Jurkat, Clone E6-1 (cell line): ENCODE results near the gene RAB20.
"Not testable (repeated sequence)": the region's sequence is repeated elsewhere in the genome, so short reads cannot be mapped to it uniquely, and the experiment has no call there.

Source experiments
- DNase-seq: peaks from one replicate; pipeline ENCODE4 v3.0.0-alpha.2; 2011; ENCODE audit warnings: low read depth, low spot score
- H3K4me3 ChIP-seq: 2 replicates; pipeline ENCODE4 v1.5.1; 2011; ENCODE audit warnings: mild to moderate bottlenecking, low read length, control low read depth, moderate library complexity

RAB20 gene

GRCh38 chr13:110501188-110501587 lies 60.3 kb downstream of the RAB20 start:
- DNase-seq, result no peak
- H3K4me3 ChIP-seq, result no peak overlapping the region

GRCh38 chr13:110500341-110500740 lies 61.2 kb downstream of the RAB20 start:
- H3K4me3 ChIP-seq, result no peak overlapping the region
- DNase-seq, result no peak

- no peak for DNase-seq
- H3K4me3 ChIP-seq, result no peak overlapping the region
These were observed 61.8 kb downstream of the RAB20 start for GRCh38 chr13:110499621-110500281.

GRCh38 chr13:110498765-110499164 lies 62.8 kb downstream of the RAB20 start:
- DNase-seq, result no peak
- H3K4me3 ChIP-seq, result no peak overlapping the region

DNA sequence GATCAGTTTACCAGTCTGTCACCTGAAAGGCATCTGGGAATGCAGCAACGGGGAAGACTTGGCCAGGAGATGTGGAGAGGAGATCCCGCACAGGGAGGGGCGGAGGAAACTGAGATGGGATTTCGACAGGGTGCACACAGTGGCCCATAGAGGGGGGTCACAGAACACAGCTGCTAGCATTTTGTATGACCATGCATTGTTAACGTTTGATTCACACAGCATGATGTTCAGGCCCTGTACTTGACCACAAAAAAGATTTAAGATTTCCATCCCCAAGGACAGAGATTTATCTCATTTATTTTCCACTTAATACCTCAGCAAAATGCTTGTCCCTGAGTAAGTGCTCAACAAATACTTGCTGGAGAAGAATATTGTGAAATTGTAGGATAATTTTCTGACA lies 63.2 kb downstream of the RAB20 start:
- H3K4me3 ChIP-seq, result no peak overlapping the region
- DNase-seq, result no peak

GRCh38 chr13:110497896-110498295 lies 63.6 kb downstream of the RAB20 start:
- DNase-seq, H3K4me3 ChIP-seq: not testable (repeated sequence)

- DNase-seq, result no peak
- no peak overlapping the region for H3K4me3 ChIP-seq
These were observed 64.5 kb downstream of the RAB20 start for GRCh38 chr13:110497003-110497402.

DNA sequence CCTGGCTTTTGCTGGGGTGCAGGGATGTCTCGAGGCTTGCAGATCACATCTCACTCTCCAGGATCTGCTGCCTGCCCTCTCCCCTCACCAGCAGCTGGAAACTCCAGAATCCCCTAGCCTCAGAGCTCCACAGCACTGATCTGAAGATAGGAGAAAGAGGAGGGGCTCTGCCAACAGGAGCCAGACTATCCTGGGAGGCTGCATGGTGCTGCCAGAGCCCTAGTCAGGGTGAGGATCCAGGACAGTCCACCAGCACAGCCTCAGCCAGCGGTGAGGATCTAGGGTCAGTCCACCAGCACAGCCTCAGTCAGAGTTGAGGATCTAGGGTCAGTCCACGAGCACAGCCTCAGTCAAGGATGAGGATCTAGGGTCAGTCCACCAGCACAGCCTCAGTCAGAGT lies 65.2 kb downstream of the RAB20 start:
- no peak overlapping the region for H3K4me3 ChIP-seq
- no peak for DNase-seq

GRCh38 chr13:110495881-110496280 lies 65.6 kb downstream of the RAB20 start:
- no peak for DNase-seq

GRCh38 chr13:110495376-110495775 lies 66.1 kb downstream of the RAB20 start:
- no peak for DNase-seq
- H3K4me3 ChIP-seq, result no peak overlapping the region

More at GRCh38 chr13:110495881-110496280, 65.6 kb downstream of the RAB20 start:
- H3K4me3 ChIP-seq, result no peak overlapping the region

DNA sequence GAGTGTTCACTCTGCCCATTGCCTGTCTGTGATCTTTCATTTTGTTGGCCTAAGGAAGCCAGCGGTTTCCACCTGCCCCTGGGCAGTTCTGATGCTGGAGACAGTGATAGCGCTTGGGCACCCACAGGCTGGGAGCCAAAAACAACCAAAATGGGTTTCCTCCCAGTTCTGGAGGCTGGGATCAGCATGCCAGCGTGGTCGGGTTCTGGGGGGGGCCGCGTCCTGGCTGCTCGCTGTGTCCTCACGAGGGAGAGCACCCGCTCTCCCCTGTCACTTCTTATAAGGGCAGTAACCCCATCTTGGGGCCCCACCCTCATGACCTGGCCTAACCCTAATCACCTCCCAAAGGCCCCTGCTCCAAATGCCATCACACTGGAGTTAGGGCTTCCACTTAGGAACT lies 67.9 kb downstream of the RAB20 start:
- no peak overlapping the region for H3K4me3 ChIP-seq
- no peak for DNase-seq

DNA sequence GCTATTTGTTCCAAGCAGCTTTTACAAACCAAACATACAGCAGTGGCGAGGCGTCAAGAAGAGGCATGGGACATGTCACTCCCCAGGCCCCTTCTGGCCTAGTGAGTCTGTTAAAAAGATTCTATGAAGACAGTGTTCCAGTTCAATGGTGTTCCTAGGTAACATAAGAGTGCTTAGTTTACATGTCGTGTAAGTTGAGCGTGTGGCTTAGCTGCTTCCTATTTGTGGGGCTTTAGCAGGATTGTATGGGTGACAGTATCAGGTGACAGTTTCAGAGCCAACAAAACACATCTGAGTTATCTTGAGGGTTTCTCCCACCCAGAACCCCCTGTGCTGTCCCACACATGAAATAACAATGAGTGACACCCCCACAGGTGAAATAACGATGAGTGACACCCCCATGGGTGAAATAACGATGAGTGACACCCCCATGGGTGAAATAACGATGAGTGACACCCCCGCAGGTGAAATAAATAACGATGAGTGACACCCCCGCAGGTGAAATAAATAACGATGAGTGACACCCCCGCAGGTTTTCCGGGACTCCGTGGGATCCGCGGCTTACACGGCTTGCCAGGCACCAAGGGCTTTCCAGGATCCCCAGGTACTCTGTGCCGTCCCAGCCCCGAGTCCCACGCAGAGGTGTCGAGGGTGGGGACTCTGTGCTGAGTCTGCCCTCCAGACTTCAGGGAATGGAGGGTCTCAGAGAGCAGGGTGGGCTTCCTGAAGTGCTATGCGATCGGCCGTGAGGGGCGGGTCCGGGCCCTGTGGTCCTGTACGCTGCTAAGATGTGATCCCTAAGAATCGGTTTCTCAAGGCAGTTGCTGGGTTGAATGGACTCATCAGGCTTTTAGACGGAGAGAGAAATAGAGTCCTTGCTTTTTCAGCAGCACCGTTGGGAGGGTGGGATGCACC lies 68.6 kb downstream of the RAB20 start:
- no peak overlapping the region for H3K4me3 ChIP-seq
- no peak for DNase-seq

GRCh38 chr13:110491869-110492678 lies 69.4 kb downstream of the RAB20 start:
- no peak overlapping the region for H3K4me3 ChIP-seq
- no peak for DNase-seq

DNA sequence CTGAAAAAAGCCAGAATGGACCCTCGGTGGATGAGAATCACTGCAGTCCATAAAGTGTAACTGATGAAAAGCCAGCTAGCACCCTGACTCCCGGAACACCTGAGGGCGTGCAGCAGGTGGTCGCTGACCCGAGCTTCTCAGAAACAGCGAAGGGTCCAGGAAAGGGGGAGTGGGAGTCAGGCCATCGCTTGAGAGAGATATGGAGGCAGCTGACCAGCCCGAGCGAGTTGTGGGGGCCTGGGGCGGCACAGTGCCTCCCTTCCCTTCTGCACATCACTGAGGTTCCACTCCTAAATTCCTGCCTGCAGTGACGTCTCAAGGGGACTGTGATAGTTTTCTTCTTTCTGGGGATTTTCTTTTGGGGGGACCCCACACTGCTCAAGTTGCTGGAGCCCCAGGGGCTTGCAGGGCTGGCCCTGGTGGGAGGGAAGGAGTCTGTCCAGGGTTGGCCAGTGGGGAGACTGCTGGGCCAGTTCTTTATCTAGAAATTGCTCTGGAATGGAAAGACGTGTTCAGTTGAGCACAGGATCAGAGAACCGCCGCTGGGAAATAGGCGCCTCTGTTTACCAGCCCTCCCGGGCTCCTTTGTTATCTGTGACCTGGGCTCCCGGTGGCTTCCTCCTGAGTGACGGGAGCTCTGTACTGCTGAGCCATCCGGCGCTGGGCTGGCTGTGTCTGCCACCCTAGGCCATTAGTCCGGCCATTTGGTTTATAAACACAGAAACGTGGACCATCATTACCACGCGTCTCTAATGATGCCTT lies 71.3 kb downstream of the RAB20 start:
- no peak for DNase-seq

GRCh38 chr13:110486880-110487279 lies 74.6 kb downstream of the RAB20 start:
- not testable (repeated sequence) for DNase-seq, H3K4me3 ChIP-seq

More for the DNA sequence above, 71.3 kb downstream of the RAB20 start:
- no peak overlapping the region for H3K4me3 ChIP-seq

GRCh38 chr13:110486061-110486715 lies 75.3 kb downstream of the RAB20 start:
- no peak overlapping the region for H3K4me3 ChIP-seq
- no peak for DNase-seq

DNA sequence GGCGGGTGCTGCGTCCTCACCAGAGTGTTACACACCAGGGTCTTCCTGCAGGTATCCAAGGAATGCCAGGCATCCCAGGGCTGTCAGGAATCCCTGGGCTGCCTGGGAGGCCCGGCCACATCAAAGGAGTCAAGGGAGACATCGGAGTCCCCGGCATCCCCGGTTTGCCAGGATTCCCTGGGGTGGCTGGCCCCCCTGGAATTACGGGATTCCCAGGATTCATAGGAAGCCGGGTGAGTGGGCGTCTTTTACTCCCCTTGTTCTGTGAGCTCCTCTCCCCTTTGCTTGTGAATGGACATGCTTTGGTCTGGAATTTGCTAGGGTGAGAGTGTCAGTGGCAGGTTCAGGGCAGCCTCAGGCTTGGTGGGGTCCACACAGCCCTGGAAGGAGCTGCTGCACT lies 75.9 kb downstream of the RAB20 start:
- no peak for DNase-seq
- H3K4me3 ChIP-seq, result no peak overlapping the region

DNA sequence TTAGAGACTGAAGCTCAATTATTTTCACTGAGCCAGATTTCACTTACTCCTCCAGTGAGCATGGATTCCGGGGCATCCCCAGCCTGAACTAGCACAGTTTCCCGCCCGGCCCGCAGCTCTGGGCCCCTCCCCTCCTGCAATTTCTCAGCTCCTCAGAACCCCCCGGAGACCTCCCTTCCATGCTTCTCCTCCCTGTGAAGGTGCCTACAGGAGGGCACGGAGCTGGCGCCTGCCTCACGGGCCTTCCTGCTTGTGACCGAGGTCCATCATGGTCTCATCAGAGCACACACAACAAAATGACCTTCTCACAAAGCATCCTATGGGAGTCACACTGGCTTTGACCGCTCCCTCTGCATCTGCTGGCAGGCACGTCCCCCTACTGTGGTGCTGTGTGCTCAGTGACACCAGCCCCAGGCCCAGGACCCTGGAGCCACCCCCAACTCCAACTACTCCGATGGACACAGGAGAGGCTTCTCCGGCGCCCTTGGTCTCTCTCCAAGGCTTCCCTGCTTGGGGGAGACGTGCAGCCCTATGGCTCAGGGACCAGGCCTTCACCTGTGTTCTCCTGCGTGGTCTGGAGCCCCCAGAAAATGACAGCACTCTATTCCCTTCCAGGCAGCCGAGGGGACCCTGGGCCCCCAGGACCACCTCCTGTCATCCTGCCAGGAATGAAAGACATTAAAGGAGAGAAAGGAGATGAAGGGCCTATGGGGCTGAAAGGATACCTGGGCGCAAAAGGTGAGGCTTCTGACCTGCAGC lies 77.1 kb downstream of the RAB20 start:
- H3K4me3 ChIP-seq, result no peak overlapping the region
- no peak for DNase-seq
